GM18498 (cell line): ENCODE data around the gene DDAH1.

Experiments used
- ATAC-seq: cut with Tn5 transposase; IDR thresholded peaks from one replicate; pipeline ENCODE4 v1.9.1; 2021; ENCODE audit warnings: mild to moderate bottlenecking, moderate library complexity; ENCODE audit not compliant: unreplicated experiment

Gene DDAH1

GRCh38 chr1:85397490-85398032 lies 67.4 kb downstream of the DDAH1 start:
- ATAC-seq, result no peak

- ATAC-seq, result no peak
Measured at GRCh38 chr1:85396194-85396593, 68.8 kb downstream of the DDAH1 start.

- ATAC-seq, result no peak
Measured at GRCh38 chr1:85394130-85394529, 70.8 kb downstream of the DDAH1 start.

- no peak for ATAC-seq
Measured at GRCh38 chr1:85393490-85393889, 71.5 kb downstream of the DDAH1 start.

- no peak for ATAC-seq
Measured at GRCh38 chr1:85388416-85388815, 76.5 kb downstream of the DDAH1 start.

GRCh38 chr1:85387781-85388180 lies 77.2 kb downstream of the DDAH1 start:
- ATAC-seq, result no peak

GRCh38 chr1:85386068-85386722 lies 78.8 kb downstream of the DDAH1 start:
- ATAC-seq, result no peak

- no peak for ATAC-seq
Measured at GRCh38 chr1:85379203-85380136, 85.5 kb downstream of the DDAH1 start.

- no peak for ATAC-seq
Measured at GRCh38 chr1:85378534-85378933, 86.4 kb downstream of the DDAH1 start.

- no peak for ATAC-seq
Measured at GRCh38 chr1:85376356-85376755, 88.6 kb downstream of the DDAH1 start.

GRCh38 chr1:85375493-85375892 lies 89.5 kb downstream of the DDAH1 start:
- no peak for ATAC-seq

GRCh38 chr1:85374160-85374559 lies 90.8 kb downstream of the DDAH1 start:
- no peak for ATAC-seq

- no peak for ATAC-seq
Measured at GRCh38 chr1:85373378-85373708, 91.6 kb downstream of the DDAH1 start.

GRCh38 chr1:85372683-85373377 lies 92.1 kb downstream of the DDAH1 start:
- no peak for ATAC-seq

GRCh38 chr1:85371021-85371420 lies 93.9 kb downstream of the DDAH1 start:
- no peak for ATAC-seq

- no peak for ATAC-seq
Measured at GRCh38 chr1:85368073-85368770, 96.7 kb downstream of the DDAH1 start.

- ATAC-seq, result no peak
Measured at GRCh38 chr1:85366391-85367170, 98.4 kb downstream of the DDAH1 start.

- no peak for ATAC-seq
Measured at GRCh38 chr1:85365851-85366250, 99.1 kb downstream of the DDAH1 start.

- no peak for ATAC-seq
Measured at GRCh38 chr1:85363521-85363920, 101.4 kb downstream of the DDAH1 start.

GRCh38 chr1:85363092-85363491 lies 101.9 kb downstream of the DDAH1 start:
- no peak for ATAC-seq
